HG02610 (cell line): ENCODE measurements around the gene CDH6.
"Not testable (repeated sequence)": the region's sequence is repeated elsewhere in the genome, so short reads cannot be mapped to it uniquely, and the experiment has no call there.

Source experiments
- ATAC-seq: cut with Tn5 transposase; IDR thresholded peaks from one replicate; pipeline ENCODE4 v1.9.1; 2021; ENCODE audit warnings: mild to moderate bottlenecking, moderate library complexity; ENCODE audit not compliant: unreplicated experiment

CDH6 gene

DNA sequence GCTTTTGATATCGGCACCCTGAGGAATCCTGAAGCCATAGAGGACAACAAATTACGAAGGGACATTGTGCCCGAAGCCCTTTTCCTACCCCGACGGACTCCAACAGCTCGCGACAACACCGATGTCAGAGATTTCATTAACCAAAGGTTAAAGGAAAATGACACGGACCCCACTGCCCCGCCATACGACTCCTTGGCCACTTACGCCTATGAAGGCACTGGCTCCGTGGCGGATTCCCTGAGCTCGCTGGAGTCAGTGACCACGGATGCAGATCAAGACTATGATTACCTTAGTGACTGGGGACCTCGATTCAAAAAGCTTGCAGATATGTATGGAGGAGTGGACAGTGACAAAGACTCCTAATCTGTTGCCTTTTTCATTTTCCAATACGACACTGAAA is 129.5 kb downstream of the CDH6 start:
- ATAC-seq = no peak

DNA sequence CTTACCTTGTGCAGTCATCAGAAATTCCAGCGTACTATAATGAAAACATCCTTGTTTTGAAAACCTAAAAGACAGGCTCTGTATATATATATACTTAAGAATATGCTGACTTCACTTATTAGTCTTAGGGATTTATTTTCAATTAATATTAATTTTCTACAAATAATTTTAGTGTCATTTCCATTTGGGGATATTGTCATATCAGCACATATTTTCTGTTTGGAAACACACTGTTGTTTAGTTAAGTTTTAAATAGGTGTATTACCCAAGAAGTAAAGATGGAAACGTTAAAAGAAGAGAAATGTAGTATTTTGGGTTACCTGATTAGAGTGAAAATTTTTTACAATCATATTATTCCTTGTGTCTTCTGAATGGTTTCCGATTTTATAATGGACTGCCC is 131.4 kb downstream of the CDH6 start:
- no peak for ATAC-seq

DNA sequence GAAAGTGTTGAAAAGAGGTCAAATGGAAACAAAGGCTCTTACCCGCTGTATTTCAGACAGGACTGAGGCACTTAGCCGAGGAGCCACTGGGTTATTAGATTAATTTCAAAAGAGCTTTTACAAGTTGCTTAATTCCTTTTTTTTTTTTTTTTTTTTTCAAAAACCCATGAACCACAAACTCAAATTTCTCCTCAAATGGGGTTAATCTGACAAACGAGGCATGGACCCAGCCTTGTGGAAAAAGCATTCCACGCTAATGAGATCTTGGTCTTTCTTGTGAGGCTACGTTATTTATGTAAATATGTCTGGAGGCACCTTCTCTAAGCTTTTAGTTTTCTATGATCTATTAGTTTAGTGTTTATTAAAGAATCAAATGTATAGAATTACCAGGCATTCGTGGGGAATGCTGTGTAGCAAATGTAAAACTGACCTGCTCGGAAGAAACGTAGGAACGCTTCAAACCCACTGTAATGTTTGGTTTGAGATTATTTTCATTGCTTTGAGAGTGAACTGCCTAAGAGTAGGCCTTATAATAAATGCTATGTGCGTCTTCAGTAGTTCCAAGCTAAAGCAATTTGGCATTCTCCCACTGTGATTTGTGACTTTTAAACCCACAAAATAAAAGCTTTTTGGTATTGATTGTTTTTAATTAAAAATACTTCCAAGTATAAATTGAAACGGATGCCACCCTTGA is 134.7 kb downstream of the CDH6 start:
- ATAC-seq = no peak

DNA sequence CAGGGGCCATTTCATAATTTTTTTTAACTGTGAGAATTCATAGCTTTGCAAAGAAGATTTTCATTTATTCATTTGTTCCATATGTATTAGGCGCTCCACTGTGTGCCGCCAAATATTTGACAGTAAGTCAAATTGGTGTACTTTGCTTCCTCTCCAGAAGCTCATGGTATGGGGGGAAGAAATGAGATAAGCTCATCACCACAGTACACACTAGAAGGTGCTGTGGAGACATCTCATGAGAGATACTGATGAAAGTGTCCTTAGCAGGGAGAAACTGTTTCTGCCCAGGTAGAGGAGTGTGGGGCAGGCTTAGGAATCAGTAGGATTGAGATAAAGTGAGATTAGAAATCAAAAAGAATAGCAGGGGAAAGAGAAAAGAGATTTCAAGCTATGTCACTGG is 136.2 kb downstream of the CDH6 start:
- ATAC-seq = no peak

DNA sequence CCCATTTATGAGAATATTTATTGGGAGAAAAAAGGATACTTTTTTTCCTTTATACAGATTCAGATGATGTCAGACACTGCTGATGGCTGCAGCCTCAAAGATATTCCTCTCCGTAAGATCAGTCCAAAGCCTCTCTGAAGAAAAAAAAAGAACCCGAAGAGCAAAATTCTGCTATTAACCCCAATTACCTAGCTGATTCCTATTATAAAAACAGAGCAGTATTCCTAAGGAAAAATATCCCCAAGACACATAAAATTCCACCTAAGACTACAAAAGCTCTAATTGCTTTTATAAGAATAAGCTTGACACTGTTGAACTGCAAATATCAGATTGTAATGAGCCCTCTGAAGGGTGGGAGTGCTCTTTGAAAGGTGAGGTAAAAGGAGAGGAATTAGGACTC is 138.7 kb downstream of the CDH6 start:
- no peak for ATAC-seq

DNA sequence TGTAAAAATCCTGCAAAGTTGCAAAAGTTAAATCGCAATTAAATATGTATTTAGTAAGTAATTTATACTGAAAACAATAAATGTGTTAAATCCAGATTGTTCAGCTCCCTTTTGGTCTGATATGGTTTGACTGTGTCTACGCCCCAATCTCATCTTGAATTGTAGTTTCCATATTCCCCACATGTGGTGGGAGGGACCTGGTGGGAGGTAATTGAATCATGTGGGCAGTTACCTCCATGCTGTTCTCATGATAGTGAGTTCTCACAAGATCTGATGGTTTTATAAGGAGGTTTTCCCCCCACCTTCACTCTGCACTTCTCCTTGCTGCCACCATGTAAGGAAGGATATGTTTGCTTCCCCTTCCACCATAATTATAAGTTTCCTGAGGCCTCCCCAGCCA is 140.0 kb downstream of the CDH6 start:
- ATAC-seq = no peak

DNA sequence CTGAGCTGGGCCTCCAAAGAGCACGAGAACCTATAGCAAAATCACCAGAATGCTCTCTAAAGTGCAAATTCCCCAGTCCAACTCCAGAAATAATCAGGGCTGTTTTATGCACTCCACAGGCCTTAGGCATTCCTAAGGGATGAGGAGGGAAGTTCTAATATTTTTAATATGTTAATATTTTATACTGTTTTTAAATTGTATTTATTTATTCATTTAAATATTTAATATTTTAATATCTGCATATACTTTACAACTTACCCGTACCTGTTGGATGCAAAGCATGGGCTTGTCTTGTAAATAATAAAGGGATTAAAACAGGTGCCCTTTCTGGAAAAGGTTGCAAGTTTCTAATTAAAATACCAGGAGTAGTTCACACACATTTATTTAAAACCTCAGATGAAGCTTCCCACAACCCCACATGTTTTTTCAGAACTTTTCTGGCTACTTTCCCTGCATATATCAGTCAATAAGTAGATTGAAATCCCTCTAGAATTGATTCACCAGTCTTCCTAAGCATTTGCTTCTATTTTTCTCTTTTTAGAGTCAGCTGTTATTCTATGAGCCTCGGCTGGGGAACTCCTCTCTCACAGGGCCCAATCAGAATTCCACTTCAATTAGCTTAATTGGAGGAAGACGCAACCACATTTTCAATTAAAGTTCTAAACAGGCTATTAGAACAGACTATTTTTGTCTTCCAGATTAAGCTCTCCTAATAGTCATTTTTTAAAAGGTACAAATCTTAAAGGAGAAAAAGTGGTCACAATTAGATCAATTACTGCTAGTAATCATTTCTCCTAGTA is 140.8 kb downstream of the CDH6 start:
- no peak for ATAC-seq

DNA sequence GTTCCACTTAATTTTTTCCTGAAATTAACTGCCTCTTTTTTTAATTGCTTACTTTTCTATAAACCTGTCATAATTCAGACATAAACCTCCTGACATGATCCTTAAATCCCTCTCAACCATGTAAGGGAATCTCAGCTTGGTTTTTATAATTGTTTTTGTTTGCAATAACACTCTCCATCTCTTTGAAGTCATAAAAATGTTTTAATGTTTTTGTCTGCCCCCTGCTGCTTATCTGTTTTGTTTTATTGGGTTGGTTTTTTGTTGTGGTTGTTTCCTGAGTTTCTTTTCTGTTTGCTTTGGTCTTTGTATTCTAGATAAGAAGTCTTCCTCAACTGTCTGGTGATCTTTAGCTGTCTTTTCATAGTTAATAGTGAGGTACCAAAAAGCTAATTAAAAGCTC is 142.0 kb downstream of the CDH6 start:
- ATAC-seq = no peak

DNA sequence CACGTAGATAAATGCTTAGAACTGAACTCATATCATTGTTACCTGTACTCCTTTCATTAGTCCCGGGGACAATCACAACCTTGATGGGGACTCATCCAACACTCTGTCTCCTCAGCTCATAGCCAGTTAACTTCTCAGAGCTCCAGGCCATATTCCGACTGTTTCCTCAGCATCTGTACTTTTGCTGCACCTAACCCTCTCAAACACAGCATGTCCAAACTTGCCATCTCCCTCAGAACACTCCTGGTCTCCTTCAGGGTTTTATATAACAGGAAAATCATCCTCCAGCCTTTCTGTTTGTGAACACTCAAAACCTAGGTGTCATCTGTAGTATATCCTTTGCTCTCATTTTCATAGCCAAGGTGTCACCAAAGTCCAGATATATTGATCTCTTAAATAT is 150.5 kb downstream of the CDH6 start:
- ATAC-seq = no peak

DNA sequence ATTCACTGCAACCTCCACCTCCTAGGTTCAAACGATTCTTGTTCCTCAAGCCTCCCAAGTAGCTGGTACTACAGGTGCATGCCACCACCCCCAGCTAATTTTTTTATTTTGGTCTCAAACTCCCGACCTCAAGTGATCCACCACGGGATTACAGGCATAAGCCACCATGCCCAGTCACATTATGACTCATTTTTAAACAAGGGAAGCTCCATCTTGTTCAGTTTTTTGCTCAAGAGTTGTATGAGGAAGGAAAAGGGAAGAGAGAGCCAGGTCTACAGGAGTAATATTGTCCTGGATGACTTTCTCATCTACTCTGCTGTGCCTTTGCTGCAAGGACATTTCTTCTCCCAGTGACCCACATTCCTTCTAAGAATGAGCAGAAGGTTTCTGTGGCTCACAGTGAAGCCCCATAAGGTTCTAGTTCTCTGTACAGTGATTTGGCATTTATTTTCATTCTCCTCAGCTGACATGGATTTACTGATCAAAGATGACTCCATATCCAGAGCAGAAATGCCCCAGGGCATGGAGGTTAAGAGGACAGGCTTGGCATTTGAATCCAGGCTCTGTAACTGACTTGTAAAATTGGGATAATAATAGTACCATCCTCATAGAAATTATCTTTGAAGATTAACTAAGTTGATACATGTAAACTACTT is 153.5 kb downstream of the CDH6 start:
- ATAC-seq = no peak

DNA sequence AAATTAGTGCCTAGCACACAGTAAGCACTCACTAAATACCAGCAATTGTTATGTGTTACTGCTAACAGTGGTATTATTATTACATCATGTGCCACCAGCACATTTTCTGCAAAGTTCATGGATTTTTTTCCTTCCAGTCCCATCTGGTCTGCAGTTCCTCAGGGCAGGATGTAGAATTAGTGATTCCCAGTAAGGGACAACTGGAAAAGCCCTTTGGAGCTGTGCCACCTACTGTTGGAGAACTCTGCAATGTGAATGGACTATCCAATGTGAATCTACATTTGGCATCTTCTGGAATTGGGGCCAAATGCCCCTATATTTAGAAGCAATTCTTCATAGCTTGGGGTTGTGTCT is 154.0 kb downstream of the CDH6 start:
- no peak for ATAC-seq

DNA sequence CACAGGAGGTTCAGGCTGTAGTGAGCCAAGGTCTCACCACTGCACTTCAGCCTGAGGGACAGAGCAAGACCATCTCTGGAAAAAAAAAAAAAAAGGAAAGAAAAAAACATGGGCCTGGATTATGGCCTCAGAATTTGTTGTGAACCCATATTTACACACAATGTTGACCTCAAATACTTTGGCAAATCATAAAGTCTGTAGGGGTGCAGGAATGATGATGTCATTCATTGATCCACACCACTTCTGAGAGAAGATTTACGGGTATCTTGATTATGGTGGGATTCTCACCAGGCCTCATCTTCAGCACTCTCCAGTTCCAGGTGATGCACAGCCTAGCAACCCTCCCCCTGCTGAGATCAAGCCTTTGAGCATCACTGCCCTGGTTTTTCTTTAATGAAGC is 156.9 kb downstream of the CDH6 start:
- ATAC-seq = no peak

DNA sequence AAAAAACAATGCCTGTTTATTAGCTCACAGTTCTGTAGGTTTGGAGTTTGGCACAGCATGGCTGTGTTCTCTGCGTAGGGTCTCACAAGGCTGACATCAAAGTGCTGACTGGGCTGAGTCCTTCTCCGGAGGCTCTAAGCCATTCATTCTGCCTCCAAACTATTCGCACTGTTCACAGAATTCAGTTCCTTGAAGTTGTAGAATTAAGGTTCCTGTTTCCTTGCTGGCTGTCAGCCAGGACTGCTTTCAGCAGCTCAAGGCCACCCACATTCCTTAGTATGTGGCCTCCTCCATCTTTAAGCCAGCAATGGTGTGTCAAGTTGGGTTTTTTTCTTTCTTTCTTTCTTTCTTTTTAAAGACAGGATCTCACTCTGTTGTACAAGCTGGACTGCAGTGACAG is 161.9 kb downstream of the CDH6 start:
- ATAC-seq = no peak

DNA sequence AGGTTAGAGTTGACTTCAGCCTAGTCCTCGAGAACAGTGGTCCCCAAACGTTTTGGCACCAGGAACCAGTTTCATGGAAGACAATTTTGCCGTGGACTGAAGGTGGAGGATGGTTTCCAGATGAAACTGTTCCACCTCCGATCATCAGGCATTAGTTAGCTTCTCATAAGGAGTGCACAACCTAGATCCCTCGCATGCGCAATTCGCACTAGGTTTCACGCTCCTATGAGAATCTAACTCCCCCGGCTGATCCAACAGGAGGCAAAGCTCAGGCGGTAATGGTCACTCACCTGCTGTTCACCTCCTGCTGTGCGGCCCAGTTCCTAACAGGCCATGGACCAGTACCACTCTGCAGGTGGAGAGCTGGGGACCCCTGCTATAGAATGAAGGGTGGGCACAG is 163.6 kb downstream of the CDH6 start:
- no peak for ATAC-seq

DNA sequence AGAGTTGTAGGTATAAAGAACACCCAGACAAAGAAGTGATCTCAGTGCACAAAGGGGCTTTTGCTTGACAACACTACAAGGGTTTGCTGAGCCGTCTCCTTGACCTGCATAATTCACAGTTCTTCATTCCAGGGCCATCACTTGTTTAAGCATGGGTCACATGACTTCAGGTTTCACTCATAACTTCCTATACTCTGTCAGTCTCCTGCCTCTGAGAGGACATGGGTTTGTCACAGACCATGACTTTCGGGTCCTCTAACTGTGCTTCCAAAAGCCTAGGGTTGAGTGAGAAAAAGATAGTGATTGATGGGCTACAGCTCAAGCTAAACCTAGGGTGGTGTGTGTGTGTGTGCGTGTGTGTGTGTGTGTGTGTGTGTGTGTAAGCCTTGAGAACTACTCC is 166.4 kb downstream of the CDH6 start:
- peak; percentile 71 for ATAC-seq

DNA sequence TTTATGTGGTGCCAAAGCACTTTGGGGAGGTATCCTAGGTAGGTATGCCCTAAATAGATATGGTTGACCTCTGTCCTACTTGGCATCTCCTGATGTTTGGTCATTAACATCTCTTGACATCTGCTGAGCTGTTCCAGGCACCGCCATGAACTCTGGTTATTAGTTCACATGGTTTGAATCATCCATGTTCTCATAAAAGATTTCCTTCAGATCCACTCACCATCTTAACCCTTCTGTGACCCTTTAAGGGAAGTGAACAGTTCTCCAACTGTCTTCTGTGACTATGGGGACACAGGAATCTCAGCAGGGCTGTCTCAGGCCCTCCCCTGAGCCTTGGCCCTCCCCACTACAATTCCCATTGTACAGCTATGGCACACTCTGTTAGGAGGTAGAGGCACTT is 167.7 kb downstream of the CDH6 start:
- ATAC-seq = no peak

DNA sequence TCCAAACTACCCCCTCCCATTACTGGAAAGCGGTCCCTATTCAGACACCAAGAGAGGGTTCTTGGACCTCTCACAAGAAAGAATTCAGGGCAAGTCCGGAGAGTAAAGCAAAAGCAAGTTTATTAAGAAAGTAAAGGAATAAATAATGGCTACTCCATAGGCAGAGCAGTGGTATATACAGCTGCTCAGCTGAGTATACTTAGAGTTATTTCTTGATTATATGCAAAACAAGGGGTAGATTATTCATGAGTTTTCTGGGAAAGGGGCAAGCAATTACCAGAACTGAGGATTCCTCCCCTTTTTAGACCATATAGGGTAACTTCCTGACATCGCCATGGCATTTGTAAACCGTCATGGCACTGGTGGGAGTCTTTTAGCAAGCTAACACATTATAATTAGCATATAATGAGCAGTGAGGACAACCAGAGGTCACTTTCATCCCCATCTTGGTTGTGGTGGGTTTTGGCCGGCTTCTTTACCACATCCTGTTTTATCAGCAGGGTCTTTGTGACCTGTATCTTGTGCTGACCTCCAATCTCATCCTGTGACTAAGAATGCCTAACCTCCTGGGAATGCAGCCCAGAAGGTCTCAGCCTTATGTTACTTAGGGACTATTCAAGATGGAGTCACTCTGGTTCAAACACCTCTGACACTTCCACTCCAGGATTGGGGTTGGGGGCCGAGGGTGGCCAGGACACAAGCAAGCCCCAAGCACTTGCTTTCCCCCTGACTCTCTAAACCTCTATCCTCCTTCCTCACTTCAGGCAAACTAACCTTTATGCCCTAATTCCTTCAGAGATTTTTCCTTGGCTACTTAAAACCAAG is 168.4 kb downstream of the CDH6 start:
- ATAC-seq = not testable (repeated sequence)

DNA sequence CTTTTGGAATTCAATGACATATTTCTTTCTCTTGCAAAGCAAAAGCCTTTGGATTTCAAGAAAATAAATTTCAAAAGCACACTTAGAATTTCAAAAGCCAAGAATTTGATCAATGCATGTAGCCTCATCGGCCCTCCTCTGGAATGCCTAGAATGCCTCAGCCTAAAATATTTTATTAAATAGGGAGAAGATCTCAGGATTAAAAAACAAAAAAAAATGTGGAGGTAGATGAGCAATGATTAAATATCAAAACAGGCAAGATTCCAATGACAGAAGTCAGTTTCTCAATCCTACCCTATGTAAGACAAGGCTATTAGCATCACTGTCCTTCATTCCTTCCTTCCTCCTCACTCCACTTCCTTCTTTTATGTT is 169.0 kb downstream of the CDH6 start:
- ATAC-seq = no peak

DNA sequence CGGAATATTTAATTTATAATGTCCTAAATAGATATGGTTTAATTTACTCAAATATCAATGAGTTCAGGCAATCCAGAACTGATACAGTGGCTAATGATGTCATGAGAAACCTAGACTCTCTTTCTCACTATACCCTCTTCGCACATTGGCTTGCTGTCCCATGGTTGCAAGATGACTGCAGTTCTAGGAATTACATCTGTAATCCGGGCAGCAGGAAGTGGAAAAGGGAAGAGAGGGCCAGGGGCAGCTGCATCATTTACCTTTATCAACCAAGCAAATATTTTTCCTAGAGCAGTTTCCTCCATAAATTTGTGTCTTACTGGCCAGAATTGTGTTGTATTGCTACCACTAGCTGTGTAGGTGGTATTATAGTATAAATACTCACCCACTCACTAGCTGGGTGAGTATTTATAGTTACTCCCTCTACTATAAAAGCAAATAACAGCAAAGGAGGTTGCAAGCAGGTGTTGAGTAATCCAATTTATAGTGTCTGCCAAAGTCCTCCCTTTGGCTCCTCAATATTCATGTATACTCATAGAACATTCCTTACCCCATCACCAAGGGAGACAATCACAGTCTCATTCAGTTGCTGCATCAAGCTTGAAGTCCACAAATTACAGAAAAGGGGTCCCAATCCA is 169.6 kb downstream of the CDH6 start:
- ATAC-seq = no peak

DNA sequence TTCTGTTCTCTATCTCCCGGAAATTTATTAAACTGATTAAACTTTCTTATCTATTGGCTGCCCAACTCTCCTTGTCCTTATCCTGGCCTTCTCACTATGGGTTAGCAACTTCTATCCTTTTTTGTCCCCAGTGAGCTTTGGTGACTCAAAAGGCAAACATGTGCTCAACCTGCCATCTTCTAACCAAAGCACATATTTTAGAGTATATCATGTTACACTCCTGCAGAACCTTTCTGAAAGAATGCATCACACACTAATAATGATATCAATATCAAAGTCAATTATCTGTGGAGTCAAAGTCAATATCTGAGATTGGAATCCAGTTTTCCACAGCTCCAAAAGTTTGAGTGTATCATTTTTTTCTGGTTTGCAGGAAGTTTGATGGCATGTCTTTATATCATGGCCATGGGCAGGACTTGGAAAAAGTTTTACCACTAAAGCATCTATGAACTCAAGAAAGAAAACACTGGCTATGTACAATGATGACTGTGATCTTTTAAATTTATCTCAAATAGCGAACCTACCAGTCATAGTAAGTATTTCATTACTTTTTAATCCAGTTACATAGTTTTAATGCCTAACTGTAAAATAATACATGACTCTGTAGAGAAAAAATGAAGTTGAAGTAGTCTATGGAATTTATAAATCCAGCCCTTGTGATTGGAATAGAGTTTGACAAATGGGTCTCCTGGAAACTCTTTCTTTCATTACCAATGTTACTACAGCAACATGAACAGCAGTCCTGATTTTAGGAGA is 171.6 kb downstream of the CDH6 start:
- ATAC-seq = no peak
